ENCODE data around the gene ADAMTS12. TPM values are rescaled to one million over a fixed set of nuclear protein-coding genes. Genes with fewer than 3 reads are reported as not detected.
"Not testable (repeated sequence)": the region's sequence is repeated elsewhere in the genome, so short reads cannot be mapped to it uniquely, and the experiment has no call there.

ADAMTS12 gene
- total RNA-seq, 1 experiment from 2014 or later, result not detected

DNA sequence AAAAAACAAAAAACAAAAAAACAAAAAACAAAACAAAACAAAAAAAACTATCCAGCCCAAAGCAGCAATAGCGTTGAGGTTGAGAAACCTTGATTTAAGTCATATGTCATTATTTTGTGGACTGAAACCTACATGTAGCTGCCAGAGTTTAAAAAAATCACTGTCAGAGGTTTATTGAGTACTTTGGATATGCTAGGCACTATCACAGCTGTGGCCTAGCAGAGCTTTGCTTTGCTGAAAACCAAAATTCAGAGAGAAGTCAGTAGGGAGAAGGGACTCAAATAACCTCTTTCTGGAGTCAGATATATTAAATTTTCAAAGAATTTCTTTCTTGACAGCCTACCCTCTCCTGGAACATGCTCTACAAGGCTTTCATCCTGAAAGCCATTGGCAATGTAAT, 299.5 kb downstream of the ADAMTS12 start:
- no peak for DNase-seq (ENCODE audit: low spot score)

DNA sequence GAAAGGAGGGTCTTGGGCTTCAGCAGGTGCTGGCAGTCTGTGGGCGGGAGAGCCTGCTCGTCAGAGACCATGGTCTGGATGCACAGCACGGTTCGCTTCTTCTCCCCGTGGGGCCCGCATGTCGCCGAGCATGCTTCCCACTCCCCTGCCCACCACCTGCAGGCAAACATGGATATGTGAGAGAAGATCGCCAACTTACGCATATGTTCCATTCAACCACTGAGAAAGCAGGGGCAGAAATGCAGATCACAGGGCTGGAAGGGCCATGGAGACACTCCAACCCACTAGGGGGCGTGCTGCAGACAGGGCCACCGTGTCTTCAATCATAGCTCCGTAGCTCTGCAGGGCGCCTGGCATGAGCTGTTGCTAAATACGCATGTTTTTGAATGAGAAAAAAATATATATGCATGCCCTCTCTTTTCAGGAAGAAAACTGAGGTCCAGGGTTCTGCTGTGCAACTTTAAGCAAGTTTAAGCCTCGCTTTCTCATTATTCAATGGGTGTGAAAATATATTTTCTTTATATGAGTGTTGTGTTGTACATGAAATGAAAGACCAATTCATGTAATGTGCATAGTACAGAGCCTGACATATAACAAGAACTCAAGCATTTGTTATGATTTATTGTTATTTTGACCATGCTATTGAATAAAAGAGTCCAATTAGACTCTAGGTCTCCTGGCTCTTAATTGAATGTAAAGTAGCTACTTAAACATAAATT, 303.0 kb downstream of the ADAMTS12 start:
- peak; percentile 43 for DNase-seq (ENCODE audit: low spot score)

DNA sequence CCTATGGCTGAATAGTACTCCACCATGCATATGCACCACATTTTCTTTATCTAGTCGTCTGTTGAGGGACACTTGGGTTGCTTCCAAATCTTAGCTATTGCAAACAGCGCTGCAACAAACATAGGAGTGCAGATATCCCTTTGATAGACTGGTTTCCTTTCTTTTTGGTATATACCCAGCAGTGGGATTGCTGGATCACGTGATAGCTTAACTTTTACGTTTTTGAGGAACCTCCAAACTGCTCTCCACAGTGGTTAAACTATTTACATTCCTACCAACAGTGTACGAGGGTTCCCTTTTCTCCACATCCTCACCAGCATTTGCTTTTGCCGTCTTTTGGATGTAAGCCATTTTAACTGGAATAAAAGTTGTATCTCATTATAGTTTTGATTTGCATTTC, 308.5 kb downstream of the ADAMTS12 start:
- DNase-seq (ENCODE audit: low spot score), result no peak

DNA sequence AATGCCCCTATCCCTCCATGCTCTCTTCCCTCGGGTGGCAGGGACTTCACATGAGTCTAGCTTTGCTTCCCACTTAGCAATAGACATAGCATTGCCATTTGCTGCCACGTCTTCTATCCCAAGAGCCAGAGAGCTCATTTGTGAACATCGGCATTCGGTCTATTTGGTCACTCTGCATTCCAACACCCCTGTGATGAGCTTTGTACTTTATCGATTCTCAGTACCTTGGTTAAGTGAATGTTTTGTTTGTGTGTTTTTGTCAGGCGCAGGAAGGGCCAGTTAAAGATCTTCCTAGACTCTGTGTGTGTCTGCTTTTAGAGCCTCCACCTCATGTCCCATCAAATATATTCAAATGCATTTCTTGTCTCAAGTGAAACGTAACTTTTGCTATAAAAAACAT, 309.4 kb downstream of the ADAMTS12 start:
- no peak for DNase-seq (ENCODE audit: low spot score)

DNA sequence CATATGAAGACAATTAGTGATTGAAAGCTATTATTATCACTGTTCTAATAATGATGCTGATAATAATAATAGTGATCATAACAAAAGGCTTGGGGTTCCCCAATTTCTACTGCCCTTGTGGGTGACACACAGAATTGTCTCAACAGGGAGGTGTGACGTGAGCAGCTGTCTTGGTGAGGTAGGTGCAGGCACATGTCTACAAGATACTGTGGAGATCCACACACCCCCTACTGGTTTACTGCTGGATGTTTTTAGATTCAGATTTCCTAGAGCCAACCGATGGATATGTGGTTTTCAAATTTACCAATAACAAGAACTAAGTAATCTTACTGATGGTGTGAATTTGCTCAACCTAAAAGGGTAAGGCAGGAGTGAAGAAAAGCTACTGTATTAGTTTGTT, 312.0 kb downstream of the ADAMTS12 start:
- peak; percentile 9 for DNase-seq (ENCODE audit: low spot score)

DNA sequence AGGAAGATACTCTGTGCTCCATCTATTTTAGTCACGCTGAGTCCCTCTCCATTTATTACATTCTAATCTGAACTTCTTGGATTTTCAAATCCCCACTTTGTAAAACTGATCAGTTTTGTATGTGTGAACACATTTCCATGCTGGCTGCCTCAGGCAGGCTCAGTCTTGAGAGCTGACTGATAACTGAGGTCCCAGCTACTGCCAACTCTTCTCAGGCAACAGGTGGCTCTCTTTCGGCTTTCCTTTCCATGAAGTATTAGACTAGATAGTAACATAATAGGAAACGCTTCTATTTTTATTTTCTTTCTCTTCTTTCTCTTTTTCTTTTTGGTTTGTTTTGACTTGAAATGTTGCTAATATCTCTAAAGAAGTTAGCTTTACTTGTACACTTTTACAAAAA, 312.6 kb downstream of the ADAMTS12 start:
- no peak for DNase-seq (ENCODE audit: low spot score)

DNA sequence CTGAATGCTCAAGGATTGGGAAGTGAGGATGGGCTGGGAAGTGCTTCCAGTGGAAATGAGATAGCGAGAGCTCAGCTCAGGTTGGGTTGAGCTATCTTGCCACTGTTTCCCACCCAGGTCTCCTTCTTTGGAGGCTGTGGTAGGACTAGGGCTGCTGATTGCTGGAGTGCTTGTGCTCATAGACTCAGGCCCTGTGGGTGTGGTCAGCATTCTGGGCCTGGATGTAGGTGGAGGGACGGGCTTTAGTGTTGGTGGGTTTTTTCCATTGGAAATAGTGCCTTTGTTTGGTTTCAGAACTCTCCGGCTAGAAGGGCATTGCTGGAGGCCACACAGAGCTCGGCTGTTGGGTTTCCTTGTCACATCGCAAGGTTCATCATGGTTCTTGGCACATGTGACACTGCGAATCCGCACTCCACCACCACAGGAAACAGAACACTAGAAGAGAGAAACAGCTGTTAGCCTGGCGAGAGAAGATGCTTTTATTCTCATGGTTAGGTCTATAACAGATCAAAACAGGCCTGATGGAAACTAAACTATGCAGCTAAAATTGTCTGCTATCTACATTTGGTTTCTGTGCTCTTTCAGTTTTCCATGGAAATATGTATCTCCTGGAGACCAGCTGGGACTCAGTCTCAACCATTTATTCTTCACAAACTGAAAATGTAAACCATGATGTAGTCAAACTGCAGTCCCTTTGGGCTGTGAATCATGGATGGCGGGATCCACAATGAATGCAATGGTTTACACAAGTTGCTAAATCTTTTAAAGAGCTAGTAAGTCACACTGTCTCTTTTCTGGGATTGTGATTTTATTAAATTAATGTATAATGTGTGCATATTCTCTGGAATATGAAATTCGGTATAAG, 314.8 kb downstream of the ADAMTS12 start:
- no peak for DNase-seq (ENCODE audit: low spot score)

DNA sequence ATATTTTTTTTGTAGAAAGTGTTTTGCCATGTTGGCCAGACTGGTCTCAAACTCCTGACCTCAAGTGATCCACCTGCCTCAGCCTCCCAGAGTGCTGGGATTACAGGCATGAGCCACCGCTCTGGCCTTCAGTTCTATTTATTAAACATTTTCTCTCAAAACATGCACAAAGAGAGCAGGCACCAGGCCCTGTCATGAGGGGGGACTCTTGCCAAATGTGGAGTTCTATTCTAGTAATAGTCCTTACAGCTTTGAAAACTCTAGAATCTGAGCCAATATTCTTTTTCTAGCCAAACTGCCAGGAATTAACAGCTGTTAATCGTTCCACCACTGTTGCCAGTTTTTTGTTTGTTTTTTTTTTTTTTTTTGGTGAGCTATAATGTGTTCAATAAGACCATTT, 326.5 kb downstream of the ADAMTS12 start:
- DNase-seq (ENCODE audit: low spot score), result no peak

DNA sequence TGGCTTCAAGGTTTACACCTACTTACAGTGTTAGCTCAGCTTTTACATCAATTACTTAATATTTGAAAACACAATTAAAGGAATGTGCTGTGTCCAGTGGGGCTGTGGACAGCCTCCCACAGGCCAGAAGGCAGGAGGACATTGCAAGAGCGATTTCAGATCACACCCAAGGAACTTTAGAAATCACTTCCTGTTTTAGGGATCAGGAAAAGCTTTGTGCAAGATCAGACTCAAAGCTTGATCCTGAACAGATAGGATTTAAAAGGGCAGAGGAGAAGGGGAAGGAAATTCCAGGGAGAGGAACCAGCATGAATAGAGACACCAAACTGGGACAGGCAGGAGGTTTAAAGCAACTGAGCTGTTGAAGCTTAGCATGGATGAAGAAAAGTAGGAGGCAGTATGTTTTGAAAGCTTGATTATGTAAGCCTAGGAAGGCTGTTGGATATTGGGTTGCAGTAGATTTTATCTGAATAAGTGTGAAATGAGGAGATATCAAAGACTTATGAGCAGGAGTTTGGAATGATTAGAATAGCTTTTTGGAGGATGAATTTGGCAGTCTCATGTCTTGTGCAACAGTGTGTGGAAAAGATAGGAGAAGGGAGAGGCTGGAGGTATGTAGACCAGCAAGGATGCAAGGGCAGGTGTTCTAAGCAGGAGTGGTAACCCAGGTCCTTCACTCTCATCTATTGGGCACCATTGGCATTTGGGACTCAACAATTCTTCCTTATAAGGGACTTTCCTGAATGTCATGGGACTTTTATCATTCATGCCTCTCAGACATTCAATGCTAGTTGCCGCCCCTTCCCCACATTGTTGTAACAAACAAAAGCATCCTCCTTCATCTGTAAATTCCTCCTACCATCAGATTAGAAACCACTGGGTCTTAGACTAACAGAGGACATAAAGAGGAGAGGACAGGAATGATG, 327.5 kb downstream of the ADAMTS12 start:
- DNase-seq (ENCODE audit: low spot score), result no peak

DNA sequence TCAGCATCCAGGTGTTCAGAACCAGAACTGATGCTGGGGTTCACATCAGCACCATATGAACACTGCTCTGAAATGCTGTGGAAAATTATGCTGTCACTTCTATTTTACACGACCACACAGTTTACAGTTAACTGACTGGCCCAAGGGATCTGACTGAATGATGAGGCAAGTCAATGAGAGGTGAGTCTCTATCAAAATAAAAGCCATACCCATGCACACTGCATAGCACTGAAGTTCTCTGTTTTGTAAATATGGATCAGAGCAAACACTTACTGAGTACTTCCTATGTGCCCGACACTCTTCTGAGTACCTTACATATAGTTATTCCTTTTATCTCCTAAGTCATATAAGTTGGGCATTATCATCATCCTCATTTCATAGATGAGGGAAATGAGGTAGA, 328.3 kb downstream of the ADAMTS12 start:
- DNase-seq (ENCODE audit: low spot score), result no peak

DNA sequence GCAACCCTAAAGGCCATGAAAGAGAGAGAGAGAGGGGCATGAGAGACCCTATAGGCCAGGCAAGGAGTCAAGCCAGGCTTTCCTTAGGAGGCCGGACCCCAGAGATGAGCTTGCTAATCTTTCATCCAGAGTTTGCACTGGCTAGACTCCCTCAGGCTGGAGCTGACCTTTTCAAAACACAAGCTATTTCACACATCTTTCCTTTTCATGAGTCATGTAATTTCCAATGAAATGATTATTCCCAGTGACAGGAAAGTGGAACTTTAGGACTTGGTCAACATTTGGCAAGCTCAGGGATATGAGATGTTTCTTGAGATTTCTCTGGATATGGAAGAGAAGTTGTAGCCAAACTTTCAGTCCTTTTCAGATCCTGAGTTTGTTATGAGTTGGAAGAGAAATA, 333.3 kb downstream of the ADAMTS12 start:
- no peak for DNase-seq (ENCODE audit: low spot score)

DNA sequence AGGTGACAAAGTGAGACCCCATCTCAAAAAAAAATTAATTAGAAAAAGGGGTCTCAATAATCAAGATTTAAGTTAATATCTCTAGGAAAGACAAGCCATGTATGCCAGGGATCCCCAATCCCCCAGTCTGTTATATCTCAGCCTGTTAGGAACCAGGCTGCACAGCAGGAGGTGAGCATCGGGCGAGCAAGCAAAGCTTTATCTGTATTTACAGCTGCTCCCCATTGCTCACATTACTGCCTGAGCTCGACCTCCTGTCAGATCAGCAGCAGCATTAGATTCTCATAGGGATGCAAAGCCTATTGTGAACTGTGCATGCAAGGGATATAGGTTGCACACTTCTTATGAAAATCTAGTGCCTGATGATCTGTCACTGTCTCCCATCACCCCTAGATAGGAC, 334.2 kb downstream of the ADAMTS12 start:
- no peak for DNase-seq (ENCODE audit: low spot score)

DNA sequence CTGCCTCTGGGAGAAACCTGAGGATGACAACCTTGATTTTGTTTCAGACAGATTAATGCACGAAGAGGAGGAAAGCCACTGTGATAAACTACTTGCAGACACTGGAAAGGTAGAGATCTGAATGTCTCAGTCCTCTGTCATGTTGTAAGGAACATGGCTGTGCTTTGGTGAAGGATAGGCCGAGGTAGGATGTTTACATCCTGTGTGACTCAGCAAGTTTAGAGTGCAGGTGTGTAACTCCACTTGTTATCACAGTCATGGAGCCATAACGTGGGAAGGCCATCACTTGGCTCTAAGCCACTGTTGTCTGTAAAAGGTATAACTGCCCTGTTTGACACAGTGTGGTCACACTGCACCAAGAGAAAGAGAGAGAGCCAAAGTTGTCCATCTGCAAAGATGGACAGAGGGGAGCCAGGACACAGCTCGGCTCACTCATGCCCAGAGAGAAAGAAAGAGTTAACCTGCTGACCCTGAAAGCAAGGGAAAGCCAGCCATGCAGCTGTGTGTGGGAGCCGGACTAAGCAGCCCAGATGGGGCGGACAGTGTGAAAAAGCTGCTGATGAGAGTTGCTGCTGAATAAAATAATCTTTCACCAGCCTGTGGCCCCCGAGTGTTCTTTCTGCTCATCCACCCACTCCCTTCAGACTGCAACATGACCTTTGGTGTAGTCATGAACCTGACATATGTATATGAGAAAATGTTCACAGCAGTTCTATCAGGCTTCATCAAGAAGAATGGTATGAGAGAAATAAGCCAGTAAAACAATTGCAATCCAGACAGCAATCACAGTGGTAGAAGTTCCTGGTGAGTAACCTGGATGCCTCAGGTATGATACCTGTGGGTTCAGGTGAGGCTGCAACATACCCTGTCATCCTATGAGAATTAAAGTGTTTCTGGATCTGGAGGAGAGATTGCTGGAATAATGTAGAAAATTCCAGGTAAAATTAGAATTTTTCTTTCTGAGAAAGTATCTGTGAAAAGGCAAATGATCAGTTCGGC, 335.2 kb downstream of the ADAMTS12 start:
- DNase-seq (ENCODE audit: low spot score), result no peak

DNA sequence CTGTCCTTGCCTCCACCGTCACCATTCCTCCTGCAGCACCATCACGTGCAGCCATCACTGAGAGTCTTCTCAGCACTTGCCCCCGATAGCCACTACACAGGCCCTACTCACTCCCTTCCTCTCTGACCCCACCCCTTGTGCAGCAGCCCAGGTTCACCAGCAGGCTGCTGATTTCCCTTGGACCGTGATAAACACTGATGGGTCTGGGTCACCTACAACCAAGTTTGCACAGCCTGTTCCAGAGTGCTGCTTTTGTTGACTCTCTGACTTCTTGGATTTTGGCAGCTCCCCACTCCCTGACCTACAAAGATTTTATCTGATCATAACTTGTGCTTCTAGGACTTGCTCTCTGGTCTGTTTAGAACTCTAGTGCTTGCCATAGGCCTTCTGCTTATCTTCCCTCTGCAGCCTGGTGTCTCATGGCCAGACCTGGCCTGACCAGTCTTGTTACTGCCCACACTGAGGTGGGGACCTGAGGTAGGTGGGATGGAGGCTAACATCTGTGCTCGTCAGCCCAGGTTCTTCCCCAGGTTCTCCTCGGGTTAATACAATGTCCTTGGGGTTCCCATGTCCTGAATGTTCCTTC, 341.7 kb downstream of the ADAMTS12 start:
- no peak for DNase-seq (ENCODE audit: low spot score)

DNA sequence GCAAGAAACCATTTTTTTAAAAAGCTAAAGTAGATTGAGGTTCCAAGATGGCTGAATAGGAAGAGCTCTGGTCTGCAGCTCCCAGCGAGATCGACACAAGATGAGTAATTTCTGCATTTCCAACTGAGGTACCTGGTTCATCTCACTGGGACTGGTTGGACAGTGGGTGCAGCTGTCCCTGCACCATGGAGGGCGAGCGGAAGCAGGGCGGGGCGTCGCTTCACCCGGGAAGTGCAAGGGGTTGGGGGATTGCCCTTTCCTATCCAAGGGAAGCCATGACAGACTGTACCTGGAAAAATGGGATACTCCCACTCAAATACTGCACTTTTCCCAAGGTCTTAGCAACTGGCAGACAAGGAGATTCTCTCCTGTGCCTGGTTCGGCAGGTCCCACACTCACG, 352.0 kb downstream of the ADAMTS12 start:
- not testable (repeated sequence) for DNase-seq (ENCODE audit: low spot score)

DNA sequence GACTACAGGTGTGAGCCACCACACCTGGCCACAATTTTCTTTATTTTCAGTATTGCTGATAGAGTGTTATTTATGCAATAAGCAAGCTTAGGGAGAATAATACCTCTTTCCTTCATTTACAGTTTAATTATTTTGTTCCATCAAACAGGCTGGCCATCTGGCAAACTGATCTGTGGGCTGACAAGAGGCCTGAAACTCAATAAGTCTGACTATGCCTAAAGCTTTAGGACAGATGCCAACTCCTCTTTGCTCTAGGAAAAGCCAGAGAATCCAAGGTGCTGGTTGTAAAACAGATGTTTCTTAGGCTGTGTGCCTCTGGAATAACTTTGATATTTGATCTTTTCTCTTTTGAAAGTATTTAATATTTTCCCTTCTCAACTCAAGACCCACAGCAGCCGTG, 352.6 kb downstream of the ADAMTS12 start:
- DNase-seq (ENCODE audit: low spot score), result no peak

DNA sequence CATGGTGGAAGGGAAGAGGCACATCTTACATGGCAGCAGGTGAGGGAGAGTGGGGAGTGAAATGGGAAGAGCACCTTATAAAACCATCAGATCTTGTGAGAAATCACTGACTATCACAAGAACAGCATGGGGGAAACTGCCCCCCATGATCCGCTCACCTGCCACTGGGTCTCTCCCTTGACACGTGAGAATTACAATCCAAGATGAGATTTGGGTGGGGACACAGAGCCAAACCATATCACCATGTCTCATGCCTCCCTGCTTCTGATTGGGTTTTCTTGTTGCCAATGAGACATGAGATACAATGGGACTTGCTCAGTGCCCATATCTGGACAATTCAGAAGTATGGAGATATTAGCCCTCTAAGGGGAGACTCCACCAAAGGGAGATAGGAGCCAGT, 353.6 kb downstream of the ADAMTS12 start:
- DNase-seq (ENCODE audit: low spot score), result no peak

DNA sequence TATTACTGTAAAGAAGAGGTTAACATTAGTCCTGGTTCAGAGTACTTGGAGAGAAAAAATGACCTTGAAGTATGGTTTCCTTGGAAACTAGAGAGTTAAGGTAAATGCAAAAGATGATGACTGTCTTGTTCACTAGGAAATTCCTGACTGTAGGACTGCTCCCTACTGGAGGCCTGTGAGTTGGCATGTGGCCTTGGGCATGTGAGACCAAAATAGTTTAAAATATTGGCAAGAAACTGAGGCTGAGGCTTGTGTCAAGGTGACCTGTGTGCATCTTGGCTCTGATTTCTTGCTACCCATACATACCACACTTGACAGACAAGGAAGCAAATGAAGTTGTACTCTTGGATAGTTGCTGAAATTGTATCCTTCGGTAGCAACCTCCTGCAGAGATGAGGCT, 354.6 kb downstream of the ADAMTS12 start:
- no peak for DNase-seq (ENCODE audit: low spot score)

DNA sequence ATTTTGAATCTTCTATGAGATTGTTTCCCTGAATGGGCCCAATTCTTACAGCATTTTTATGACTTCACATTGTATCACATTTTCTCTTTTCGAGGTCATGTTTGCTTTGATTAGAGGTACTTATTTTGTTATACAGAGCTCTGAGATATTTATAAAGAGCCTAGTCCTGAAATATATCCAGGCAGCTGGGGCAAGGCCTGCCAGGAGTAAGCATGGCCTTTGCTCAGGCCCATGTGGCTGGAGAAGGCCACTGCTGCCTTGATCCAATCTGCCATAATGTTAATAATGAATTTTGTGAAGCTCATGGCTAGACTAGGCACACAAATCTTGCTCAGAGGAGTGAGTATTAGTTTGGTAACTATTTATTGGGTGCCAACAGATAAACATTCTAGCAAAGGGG, 355.0 kb downstream of the ADAMTS12 start:
- no peak for DNase-seq (ENCODE audit: low spot score)

DNA sequence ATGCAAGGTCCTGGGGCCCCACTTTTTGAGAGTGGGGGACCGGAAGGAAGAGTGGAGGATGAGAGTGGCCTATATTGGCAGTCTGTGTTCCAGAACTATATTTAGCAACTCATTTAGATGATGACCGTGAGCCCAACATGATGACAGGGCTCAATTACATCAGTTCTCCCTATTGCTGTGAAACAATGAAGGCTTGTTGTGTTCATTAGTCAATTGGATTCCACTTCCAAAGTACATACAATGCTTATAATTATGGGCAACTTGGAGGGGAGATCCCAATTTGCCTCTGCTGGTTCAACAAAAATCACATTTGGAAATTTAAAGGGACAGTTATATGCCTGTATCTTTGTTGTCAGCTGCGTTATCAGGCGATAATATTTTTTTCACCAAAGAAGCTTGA, 360.0 kb downstream of the ADAMTS12 start:
- DNase-seq (ENCODE audit: low spot score), result no peak

DNA sequence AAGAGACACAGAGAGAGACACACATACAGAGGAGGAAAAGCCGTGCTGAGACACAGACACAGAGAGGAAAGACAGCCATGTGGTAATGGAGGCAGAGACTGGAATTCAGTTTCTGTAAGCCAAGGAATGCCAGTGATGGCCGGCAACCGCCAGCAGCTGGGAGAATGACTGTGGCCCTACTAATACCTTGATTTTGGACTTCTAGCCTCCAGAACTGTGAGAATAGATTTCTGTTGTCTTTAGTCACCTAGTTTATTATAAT, 360.8 kb downstream of the ADAMTS12 start:
- DNase-seq (ENCODE audit: low spot score), result no peak
